Measurements from ENCODE around the gene CDH12. TPM values are rescaled to one million over a fixed set of nuclear protein-coding genes. Genes with fewer than 3 reads are reported as not detected.

CDH12 gene
- total and polyA plus RNA-seq, 10 of the 15 experiments (the other 5 are each of a cell fraction or from before 2014, with no cell fraction given) = 0.03 to 0.16 TPM; not detected in 8

DNA sequence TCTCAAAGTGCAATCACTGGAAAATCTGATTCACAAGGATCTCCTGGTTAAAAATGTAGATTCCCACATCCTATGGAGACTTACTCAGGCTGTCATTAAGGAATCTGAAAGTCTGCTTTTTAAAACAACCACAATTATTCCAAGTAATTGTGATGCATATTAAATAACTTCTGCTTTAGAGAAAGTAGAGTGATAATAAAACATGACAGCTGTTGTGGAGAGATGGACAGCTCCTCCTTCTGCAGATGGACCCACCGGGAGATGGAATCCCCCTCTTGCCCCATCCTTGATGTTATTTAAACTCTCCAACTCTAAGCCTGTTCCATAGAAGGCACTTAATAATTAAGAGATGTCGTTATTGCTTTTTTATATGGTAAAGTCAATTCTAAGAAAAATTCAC, 802.2 kb downstream of the CDH12 start (continued):
- TF ChIP-seq EZH2 (IDR thresholded peaks at IDR 0.05; ENCODE audit: borderline replicate concordance, control insufficient read depth, low read depth, low read length) (no peak), BMI1 (IDR thresholded peaks at IDR 0.05; ENCODE audit: borderline replicate concordance) (no peak), DPF2 (IDR thresholded peaks at IDR 0.05) (no peak)

- Histone ChIP-seq H3K9ac (ENCODE audit: control insufficient read depth, insufficient read depth, low read length) (no peak overlapping the region), H3K4me2 (ENCODE audit: control insufficient read depth, insufficient read depth) (no peak overlapping the region), H3K4me1 (ENCODE audit: control insufficient read depth, insufficient read depth, low read length) (no peaks in the 10 kb centered on the region), H3K4me3 (no peak overlapping the region), H3K36me3 (ENCODE audit: control insufficient read depth in 2 of 2, insufficient read depth in 2 of 2, low read length in 1 of 2) (no peaks in the 10 kb centered on the region), H3K27ac (ENCODE audit: control insufficient read depth, insufficient read depth) (no peak overlapping the region), H4K20me1 (ENCODE audit: control insufficient read depth, insufficient read depth) (no peaks in the 10 kb centered on the region), H3K9me3 (replicated peaks; ENCODE audit: control insufficient read depth, insufficient read depth, low read length) (no peaks in the 10 kb centered on the region), H3K27me3 (replicated peaks in 1 of 2; ENCODE audit: control insufficient read depth in 2 of 2, insufficient read depth in 2 of 2, low read length in 1 of 2) (no peaks in the 10 kb centered on the region), H2AFZ (ENCODE audit: control insufficient read depth, low read depth, low read length) (no peak overlapping the region), H3K79me2 (ENCODE audit: control insufficient read depth, insufficient read depth, low read length) (no peaks in the 10 kb centered on the region)
- ChIA-PET SMC1A (ENCODE audit: uncharacterized antibody, unreplicated experiment) (no interaction called here), RAD21 (ENCODE audit: unreplicated experiment) (no interaction called here), CTCF (no interaction called here), POLR2A (no interaction called here)
- BruUV-seq (replicated peaks) = no TSS peak
- intact Hi-C loops (cut with micrococcal nuclease; ENCODE audit: unreplicated experiment) = no loop called here
- FAIRE-seq (no peak), ATAC-seq (no peak), DNase-seq (ENCODE audit: low read depth, low spot score) (no peak)
- in situ Hi-C loops (cut with MboI) = no loop called here
- TF ChIP-seq SRF (IDR thresholded peaks at IDR 0.05; ENCODE audit: low read depth in 2 of 2, low read length in 2 of 2) = no peak
- 0 out of 4 replicates have a peak, but pooled peaks of 1 of the 2 experiments have one; percentile 21 for TF ChIP-seq ETV6 (conservative IDR thresholded peaks at IDR 0.05 in 1 of 2, IDR thresholded peaks at IDR 0.05 in 1 of 2; ENCODE audit: borderline replicate concordance in 1 of 2, low read depth in 1 of 2)
- TF ChIP-seq SPI1 (IDR thresholded peaks at IDR 0.05; ENCODE audit: borderline replicate concordance, insufficient read depth, low read depth, low read length) = peak; percentile 73
- TF ChIP-seq, protein P1, sequence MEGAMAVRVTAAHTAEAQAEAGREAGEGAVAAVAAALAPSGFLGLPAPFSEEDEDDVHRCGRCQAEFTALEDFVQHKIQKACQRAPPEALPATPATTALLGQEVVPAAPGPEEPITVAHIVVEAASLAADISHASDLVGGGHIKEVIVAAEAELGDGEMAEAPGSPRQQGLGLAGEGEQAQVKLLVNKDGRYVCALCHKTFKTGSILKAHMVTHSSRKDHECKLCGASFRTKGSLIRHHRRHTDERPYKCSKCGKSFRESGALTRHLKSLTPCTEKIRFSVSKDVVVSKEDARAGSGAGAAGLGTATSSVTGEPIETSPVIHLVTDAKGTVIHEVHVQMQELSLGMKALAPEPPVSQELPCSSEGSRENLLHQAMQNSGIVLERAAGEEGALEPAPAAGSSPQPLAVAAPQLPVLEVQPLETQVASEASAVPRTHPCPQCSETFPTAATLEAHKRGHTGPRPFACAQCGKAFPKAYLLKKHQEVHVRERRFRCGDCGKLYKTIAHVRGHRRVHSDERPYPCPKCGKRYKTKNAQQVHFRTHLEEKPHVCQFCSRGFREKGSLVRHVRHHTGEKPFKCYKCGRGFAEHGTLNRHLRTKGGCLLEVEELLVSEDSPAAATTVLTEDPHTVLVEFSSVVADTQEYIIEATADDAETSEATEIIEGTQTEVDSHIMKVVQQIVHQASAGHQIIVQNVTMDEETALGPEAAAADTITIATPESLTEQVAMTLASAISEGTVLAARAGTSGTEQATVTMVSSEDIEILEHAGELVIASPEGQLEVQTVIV (IDR thresholded peaks at IDR 0.05; ENCODE audit: borderline replicate concordance, partially characterized antibody) = no peak
These were observed 808.9 kb downstream of the CDH12 start for GRCh38 chr5:22044229-22044628.

Data from GM12878 (cell line).